ENCODE measurements around the gene IFITM2. TPM values are rescaled to one million over a fixed set of nuclear protein-coding genes. Genes with fewer than 3 reads are reported as not detected.

IFITM2 gene
- total and polyA plus RNA-seq, 2 of the 13 experiments (the other 11 are each of a cell fraction or from before 2014, with no cell fraction given) = 13.8 to 267 TPM

- Histone ChIP-seq H3K4me1 (ENCODE audit: insufficient read depth, low read length) (peaks cover 57% of the 10 kb centered on the region), H3K27me3 (ENCODE audit: control insufficient read depth in 1 of 2, insufficient read depth in 2 of 2, low read length in 2 of 2) (no peaks in the 10 kb centered on the region), H3K4me3 (replicated peaks in 1 of 3; ENCODE audit: insufficient read depth in 1 of 3, low read depth in 2 of 3, low read length in 3 of 3) (peak overlapping the region in 1 of 3 experiments; percentile 39; a peak in 1 of 6 replicates), H3K9ac (ENCODE audit: insufficient read depth, low read depth, low read length) (no peak overlapping the region), H3K36me3 (replicated peaks in 1 of 2; ENCODE audit: control insufficient read depth in 1 of 2, insufficient read depth in 2 of 2, low read length in 2 of 2) (no peaks in the 10 kb centered on the region), H3K27ac (ENCODE audit: extremely low read length, insufficient read depth, low read length) (no peak overlapping the region), H2AFZ (ENCODE audit: low read length) (no peak overlapping the region), H3K4me2 (ENCODE audit: low read depth, low read length) (peak overlapping the region; percentile 69), H3K9me3 (ENCODE audit: low read length) (no peaks in the 10 kb centered on the region), H3K79me2 (ENCODE audit: insufficient read depth, low read length) (peaks cover 9% of the 10 kb centered on the region), H4K20me1 (ENCODE audit: insufficient read depth, low read length) (no peaks in the 10 kb centered on the region)
- DNase-seq (ENCODE audit: low spot score) = no peak
- in situ Hi-C loops (cut with HindIII; ENCODE audit: extremely low pct_ligation_motif_present, low pct_unique_long_range_greater_than_20kb) (no loop called here), intact Hi-C loops (cut with micrococcal nuclease; ENCODE audit: unreplicated experiment) (no loop called here)
- no TSS peak for BruUV-seq (replicated peaks)
- ChIA-PET CTCF (ENCODE audit: low intra/inter-chr PET ratio, low total read pairs) (no interaction called here), POLR2A (interaction anchor here (0.8 to 1.6 kb wide), 3 partner anchors 14 to 40 kb away, joined by 5 to 9 read pairs (median 5); no protein-coding TSS in a partner anchor)
- 95% methylated on average over 28 of the region's 32 CpGs for WGBS (ENCODE audit: low lambda C conversion rate)
- no peak for FAIRE-seq
- ATAC-seq = no peak
- TF ChIP-seq, protein P1, sequence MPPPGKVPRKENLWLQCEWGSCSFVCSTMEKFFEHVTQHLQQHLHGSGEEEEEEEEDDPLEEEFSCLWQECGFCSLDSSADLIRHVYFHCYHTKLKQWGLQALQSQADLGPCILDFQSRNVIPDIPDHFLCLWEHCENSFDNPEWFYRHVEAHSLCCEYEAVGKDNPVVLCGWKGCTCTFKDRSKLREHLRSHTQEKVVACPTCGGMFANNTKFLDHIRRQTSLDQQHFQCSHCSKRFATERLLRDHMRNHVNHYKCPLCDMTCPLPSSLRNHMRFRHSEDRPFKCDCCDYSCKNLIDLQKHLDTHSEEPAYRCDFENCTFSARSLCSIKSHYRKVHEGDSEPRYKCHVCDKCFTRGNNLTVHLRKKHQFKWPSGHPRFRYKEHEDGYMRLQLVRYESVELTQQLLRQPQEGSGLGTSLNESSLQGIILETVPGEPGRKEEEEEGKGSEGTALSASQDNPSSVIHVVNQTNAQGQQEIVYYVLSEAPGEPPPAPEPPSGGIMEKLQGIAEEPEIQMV (CRISPR knock-in tag; IDR thresholded peaks at IDR 0.05; ENCODE audit: low read depth) = no peak
- TF ChIP-seq CBX2 (IDR thresholded peaks at IDR 0.05; ENCODE audit: low read depth, low read length) (no peak), CBX2 (CRISPR knock-in tag; IDR thresholded peaks at IDR 0.05; ENCODE audit: low read depth) (no peak), PITX1 (CRISPR knock-in tag; IDR thresholded peaks at IDR 0.05) (no peak), DBP (CRISPR knock-in tag; IDR thresholded peaks at IDR 0.05; ENCODE audit: not compliant biosample characterization) (no peak), KLF15 (CRISPR knock-in tag; IDR thresholded peaks at IDR 0.05; ENCODE audit: borderline replicate concordance) (no peak), YEATS2 (CRISPR knock-in tag; IDR thresholded peaks at IDR 0.05; ENCODE audit: borderline replicate concordance) (no peak), IKZF4 (CRISPR knock-in tag; IDR thresholded peaks at IDR 0.05; ENCODE audit: borderline replicate concordance, low read depth, not compliant biosample characterization) (no peak), RBM39 (IDR thresholded peaks at IDR 0.05; ENCODE audit: low read depth, low read length, poor library complexity, severe bottlenecking) (no peak)
- TF ChIP-seq, protein P2, sequence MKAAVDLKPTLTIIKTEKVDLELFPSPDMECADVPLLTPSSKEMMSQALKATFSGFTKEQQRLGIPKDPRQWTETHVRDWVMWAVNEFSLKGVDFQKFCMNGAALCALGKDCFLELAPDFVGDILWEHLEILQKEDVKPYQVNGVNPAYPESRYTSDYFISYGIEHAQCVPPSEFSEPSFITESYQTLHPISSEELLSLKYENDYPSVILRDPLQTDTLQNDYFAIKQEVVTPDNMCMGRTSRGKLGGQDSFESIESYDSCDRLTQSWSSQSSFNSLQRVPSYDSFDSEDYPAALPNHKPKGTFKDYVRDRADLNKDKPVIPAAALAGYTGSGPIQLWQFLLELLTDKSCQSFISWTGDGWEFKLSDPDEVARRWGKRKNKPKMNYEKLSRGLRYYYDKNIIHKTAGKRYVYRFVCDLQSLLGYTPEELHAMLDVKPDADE (CRISPR knock-in tag; IDR thresholded peaks at IDR 0.05) = no peak
- TF ChIP-seq, protein P3, sequence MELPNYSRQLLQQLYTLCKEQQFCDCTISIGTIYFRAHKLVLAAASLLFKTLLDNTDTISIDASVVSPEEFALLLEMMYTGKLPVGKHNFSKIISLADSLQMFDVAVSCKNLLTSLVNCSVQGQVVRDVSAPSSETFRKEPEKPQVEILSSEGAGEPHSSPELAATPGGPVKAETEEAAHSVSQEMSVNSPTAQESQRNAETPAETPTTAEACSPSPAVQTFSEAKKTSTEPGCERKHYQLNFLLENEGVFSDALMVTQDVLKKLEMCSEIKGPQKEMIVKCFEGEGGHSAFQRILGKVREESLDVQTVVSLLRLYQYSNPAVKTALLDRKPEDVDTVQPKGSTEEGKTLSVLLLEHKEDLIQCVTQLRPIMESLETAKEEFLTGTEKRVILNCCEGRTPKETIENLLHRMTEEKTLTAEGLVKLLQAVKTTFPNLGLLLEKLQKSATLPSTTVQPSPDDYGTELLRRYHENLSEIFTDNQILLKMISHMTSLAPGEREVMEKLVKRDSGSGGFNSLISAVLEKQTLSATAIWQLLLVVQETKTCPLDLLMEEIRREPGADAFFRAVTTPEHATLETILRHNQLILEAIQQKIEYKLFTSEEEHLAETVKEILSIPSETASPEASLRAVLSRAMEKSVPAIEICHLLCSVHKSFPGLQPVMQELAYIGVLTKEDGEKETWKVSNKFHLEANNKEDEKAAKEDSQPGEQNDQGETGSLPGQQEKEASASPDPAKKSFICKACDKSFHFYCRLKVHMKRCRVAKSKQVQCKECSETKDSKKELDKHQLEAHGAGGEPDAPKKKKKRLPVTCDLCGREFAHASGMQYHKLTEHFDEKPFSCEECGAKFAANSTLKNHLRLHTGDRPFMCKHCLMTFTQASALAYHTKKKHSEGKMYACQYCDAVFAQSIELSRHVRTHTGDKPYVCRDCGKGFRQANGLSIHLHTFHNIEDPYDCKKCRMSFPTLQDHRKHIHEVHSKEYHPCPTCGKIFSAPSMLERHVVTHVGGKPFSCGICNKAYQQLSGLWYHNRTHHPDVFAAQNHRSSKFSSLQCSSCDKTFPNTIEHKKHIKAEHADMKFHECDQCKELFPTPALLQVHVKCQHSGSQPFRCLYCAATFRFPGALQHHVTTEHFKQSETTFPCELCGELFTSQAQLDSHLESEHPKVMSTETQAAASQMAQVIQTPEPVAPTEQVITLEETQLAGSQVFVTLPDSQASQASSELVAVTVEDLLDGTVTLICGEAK (IDR thresholded peaks at IDR 0.05) = no peak
- TF ChIP-seq, protein P3 (CRISPR knock-in tag; IDR thresholded peaks at IDR 0.05) = no peak
Observed at GRCh38 chr11:315516-315994, 7.9 kb downstream of the IFITM2 start.

All from HepG2 (cell line).